Gastrocnemius medialis (tissue), 4 donors: Measurements from ENCODE around the gene CYS1. TPM values are rescaled to one million over a fixed set of nuclear protein-coding genes. Genes with fewer than 3 reads are reported as not detected.

Source experiments
- ATAC-seq, 2 donors: fragments of 150-250 bp; one replicate each; pipeline ENCODE4 v1.9.1; 2016
- DNase-seq, 2 donors: peaks; one replicate each; pipeline ENCODE4 v3.0.0-alpha.2; 2019
- H3K27ac ChIP-seq, 4 donors: fragments of 200-600 bp; sonication (generic); 1 replicate in 1 of 4; 2 replicates in 3 of 4; pipeline ENCODE4 v1.5.1; 2016 to 2018; ENCODE audit warnings: mild to moderate bottlenecking in 2 of 4, moderate library complexity in 1 of 4
- H3K27me3 ChIP-seq, 3 donors: fragments of 200-600 bp; sonication (generic) in 2 of 3; 1 replicate in 1 of 3; 2 replicates in 2 of 3; pipeline versions ENCODE4 v1.5.1 to v1.6.0; 2016 to 2019; ENCODE audit warnings: mild to moderate bottlenecking in 1 of 3, moderate library complexity in 1 of 3
- H3K36me3 ChIP-seq, 2 donors: fragments of 200-600 bp; sonication (generic) in 1 of 2; one replicate each; pipeline ENCODE4 v1.5.1; 2017 to 2018
- H3K4me1 ChIP-seq, 2 donors: fragments of 200-600 bp; sonication (generic) in 1 of 2; one replicate each; pipeline ENCODE4 v1.5.1; 2016 to 2017; ENCODE audit warnings: mild to moderate bottlenecking in 2 of 2
- H3K4me3 ChIP-seq, 4 donors: fragments of 200-600 bp; sonication (generic) in 3 of 4; 1 replicate in 1 of 4; 2 replicates in 3 of 4; pipeline ENCODE4 v1.5.1; 2016 to 2019; ENCODE audit warnings: mild to moderate bottlenecking in 2 of 4
- H3K9me3 ChIP-seq, 3 donors: fragments of 200-600 bp; sonication (generic) in 2 of 3; 1 replicate in 1 of 3; 2 replicates in 2 of 3; pipeline ENCODE4 v1.5.1; 2016 to 2019
- POLR2A ChIP-seq, 2 donors: fragments of 450-650 bp; IDR thresholded peaks; one replicate each; pipeline ENCODE4 v1.6.1; 2017; ENCODE audit warnings: antibody characterized with exemption in 2 of 2, mild to moderate bottlenecking in 2 of 2, moderate library complexity in 2 of 2
- in situ Hi-C, 4 donors: fragments of 200-750 bp; cut with MboI; loops; one replicate each; pipeline versions ENCODE4 v1.15.0 to v1.8.0; 2017; ENCODE audit warnings: low sequenced_read_pairs in 4 of 4
- intact Hi-C: fragments of 100-400 bp; cut with DNase I; formaldehyde crosslinking; loops from one replicate; pipeline ENCODE4 v1.15.1; 2023; ENCODE audit warnings: low total_unique reads
- total RNA-seq, 4 donors: library from RNA; depleted of rRNA; stranded (reverse); fragments of >200 nt; gene quantifications; one replicate each; pipeline versions ENCODE4 v1.1.0 to v1.2.3, GENCODE V29; 2016
- TF ChIP-seq, protein P1 (sequence below), 5 experiments: fragments of 450-650 bp in 3 of 5; fragments of 200-600 bp in 2 of 5; sonication (generic) in 2 of 5; IDR thresholded peaks in 4 of 5; conservative IDR thresholded peaks in 1 of 5; 1 replicate in 4 of 5; 2 replicates in 1 of 5; pipeline ENCODE4 v1.5.1; 2016 to 2019; ENCODE audit warnings: antibody characterized with exemption in 5 of 5, mild to moderate bottlenecking in 3 of 5, moderate library complexity in 3 of 5

Gene CYS1
- total RNA-seq, 4 donors from 2014 or later, result 0.10 to 0.42 (median 0.18) TPM; not detected in 1

- H3K27ac ChIP-seq, result no peak overlapping the region
- H3K4me3 ChIP-seq, result no peak overlapping the region
- DNase-seq, result no peak
- no peak for ATAC-seq
- no peaks in the 10 kb centered on the region for H3K9me3 ChIP-seq
- H3K36me3 ChIP-seq, result peaks cover 0 to 28% of the 10 kb centered on the region in 2 donors
- H3K27me3 ChIP-seq, result no peaks in the 10 kb centered on the region
- in situ Hi-C loops (loop anchor here in 1 of 4 donors (25.0 kb wide), 1 partner anchor 217 kb away; the partner anchor contains the start of gene TAF1B), intact Hi-C loops (no loop called here)
- TF ChIP-seq POLR2A (IDR thresholded peaks at IDR 0.05), result no peak
- TF ChIP-seq, protein P1, sequence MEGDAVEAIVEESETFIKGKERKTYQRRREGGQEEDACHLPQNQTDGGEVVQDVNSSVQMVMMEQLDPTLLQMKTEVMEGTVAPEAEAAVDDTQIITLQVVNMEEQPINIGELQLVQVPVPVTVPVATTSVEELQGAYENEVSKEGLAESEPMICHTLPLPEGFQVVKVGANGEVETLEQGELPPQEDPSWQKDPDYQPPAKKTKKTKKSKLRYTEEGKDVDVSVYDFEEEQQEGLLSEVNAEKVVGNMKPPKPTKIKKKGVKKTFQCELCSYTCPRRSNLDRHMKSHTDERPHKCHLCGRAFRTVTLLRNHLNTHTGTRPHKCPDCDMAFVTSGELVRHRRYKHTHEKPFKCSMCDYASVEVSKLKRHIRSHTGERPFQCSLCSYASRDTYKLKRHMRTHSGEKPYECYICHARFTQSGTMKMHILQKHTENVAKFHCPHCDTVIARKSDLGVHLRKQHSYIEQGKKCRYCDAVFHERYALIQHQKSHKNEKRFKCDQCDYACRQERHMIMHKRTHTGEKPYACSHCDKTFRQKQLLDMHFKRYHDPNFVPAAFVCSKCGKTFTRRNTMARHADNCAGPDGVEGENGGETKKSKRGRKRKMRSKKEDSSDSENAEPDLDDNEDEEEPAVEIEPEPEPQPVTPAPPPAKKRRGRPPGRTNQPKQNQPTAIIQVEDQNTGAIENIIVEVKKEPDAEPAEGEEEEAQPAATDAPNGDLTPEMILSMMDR (IDR thresholded peaks at IDR 0.05 in 4 of 5, conservative IDR thresholded peaks at IDR 0.05 in 1 of 5), result no peak
- H3K4me1 ChIP-seq, result peaks cover 23 to 26% of the 10 kb centered on the region in 2 donors
These were observed 25.8 kb downstream of the CYS1 start for GRCh38 chr2:10054424-10054823.

GRCh38 chr2:10053351-10053750 lies 26.9 kb downstream of the CYS1 start:
- Histone ChIP-seq H3K9me3 (no peaks in the 10 kb centered on the region), H3K27me3 (no peaks in the 10 kb centered on the region), H3K36me3 (peaks cover 0 to 30% of the 10 kb centered on the region in 2 donors), H3K4me1 (peaks cover 26 to 32% of the 10 kb centered on the region in 2 donors), H3K27ac (peak overlapping the region in 1 of 4 donors; percentile 21), H3K4me3 (no peak overlapping the region)
- intact Hi-C loops, result no loop called here
- TF ChIP-seq, protein P1 (IDR thresholded peaks at IDR 0.05 in 4 of 5, conservative IDR thresholded peaks at IDR 0.05 in 1 of 5), result no peak
- no peak for TF ChIP-seq POLR2A (IDR thresholded peaks at IDR 0.05)
- in situ Hi-C loops, result loop anchor here in 1 of 4 donors (25.0 kb wide), 1 partner anchor 216 kb away; the partner anchor contains the start of gene TAF1B
- ATAC-seq (no peak), DNase-seq (no peak)

GRCh38 chr2:10052216-10052615 lies 28.0 kb downstream of the CYS1 start:
- Histone ChIP-seq H3K9me3 (no peaks in the 10 kb centered on the region), H3K27ac (peak overlapping the region in 1 of 4 donors; percentile 11), H3K36me3 (peaks cover 0 to 42% of the 10 kb centered on the region in 2 donors), H3K27me3 (no peaks in the 10 kb centered on the region), H3K4me1 (peaks cover 22 to 30% of the 10 kb centered on the region in 2 donors), H3K4me3 (no peak overlapping the region)
- in situ Hi-C loops, result loop anchor here in 1 of 4 donors (25.0 kb wide), 1 partner anchor 215 kb away; the partner anchor contains the start of gene TAF1B
- TF ChIP-seq POLR2A (IDR thresholded peaks at IDR 0.05), result no peak
- TF ChIP-seq, protein P1 (IDR thresholded peaks at IDR 0.05 in 4 of 5, conservative IDR thresholded peaks at IDR 0.05 in 1 of 5), result no peak
- no peak for DNase-seq
- intact Hi-C loops, result no loop called here
- no peak for ATAC-seq

DNA sequence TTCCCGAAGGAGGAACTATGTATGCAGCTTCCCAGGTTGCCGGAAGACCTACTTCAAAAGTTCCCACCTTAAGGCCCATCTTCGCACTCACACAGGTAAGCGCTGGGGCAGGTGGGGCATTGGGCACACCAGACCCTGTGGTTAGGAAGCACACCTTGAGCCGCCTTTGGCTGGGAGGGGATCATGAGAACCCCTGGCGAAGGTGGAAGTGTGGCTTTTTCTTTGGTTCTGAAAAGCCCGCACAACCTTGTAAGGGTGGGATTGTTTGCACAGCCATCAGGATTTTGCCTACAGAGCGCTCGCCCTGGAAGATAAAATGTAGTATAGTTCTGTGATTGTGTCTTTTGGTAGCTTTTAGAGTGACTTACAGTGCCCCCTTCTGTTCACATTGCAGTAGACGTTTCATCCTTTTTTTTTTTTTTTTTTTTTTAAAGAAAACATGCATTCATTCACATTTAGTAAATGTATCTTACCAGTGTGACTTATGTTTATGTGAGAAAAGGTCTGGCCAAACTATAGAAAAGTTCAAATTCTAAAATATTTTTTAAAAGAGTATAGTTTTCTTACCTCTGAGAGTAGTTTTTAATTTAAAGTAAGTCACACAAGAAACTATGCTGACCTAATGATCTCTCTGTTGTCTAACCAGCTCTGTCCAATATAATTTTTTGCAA lies 31.6 kb downstream of the CYS1 start:
- H3K4me1 ChIP-seq, result peaks cover 20 to 41% of the 10 kb centered on the region in 2 donors
- peaks cover 0 to 46% of the 10 kb centered on the region in 2 donors for H3K36me3 ChIP-seq
- DNase-seq, result no peak
- in situ Hi-C loops, result loop anchor here (5.0 to 25.0 kb wide), 5 partner anchors 61 to 411 kb away; partner anchors contain the start of gene YWHAQ (in 1 of the 4)
- H3K9me3 ChIP-seq, result no peaks in the 10 kb centered on the region
- no peak overlapping the region for H3K4me3 ChIP-seq
- ATAC-seq, result no peak
- no peak for TF ChIP-seq POLR2A (IDR thresholded peaks at IDR 0.05)
- TF ChIP-seq, protein P1 (IDR thresholded peaks at IDR 0.05 in 4 of 5, conservative IDR thresholded peaks at IDR 0.05 in 1 of 5), result peak; percentile 45 to 68 (median 55)
- intact Hi-C loops, result loop anchor here (1.0 to 10.0 kb wide), 5 partner anchors 12 to 1546 kb away; partner anchors contain the start of genes CPSF3 and ITGB1BP1
- H3K27ac ChIP-seq, result peak overlapping the region in 3 of 4 donors; percentile 0 to 95 (median 23)
- no peaks in the 10 kb centered on the region for H3K27me3 ChIP-seq
